SU-DHL-6 (cell line): ENCODE measurements around the gene PNPLA7.

ENCODE experiments used
- H2AFZ ChIP-seq: fragments of 200-600 bp; sonication (generic); 2 replicates; pipeline ENCODE4 v1.6.1; 2014; ENCODE audit warnings: low read depth, mild to moderate bottlenecking, moderate library complexity, mixed read lengths, antibody characterized with exemption, low read length; ENCODE audit not compliant: severe bottlenecking
- H3F3A ChIP-seq: fragments of 200-600 bp; shearing (Covaris generic); 2 replicates; pipeline ENCODE4 v1.6.0; 2016; ENCODE audit warnings: antibody characterized with exemption, mild to moderate bottlenecking; ENCODE audit not compliant: insufficient read depth
- H3K27ac ChIP-seq: fragments of 200-600 bp; sonication (generic); 2 replicates; pipeline ENCODE4 v1.5.1; 2016; ENCODE audit warnings: low read depth, mild to moderate bottlenecking, low read length, moderate library complexity, mixed read lengths
- H3K27me3 ChIP-seq: fragments of 200-600 bp; sonication (generic), shearing (Covaris generic); 2 replicates; pipeline ENCODE4 v1.6.0; 2014; ENCODE audit warnings: mild to moderate bottlenecking, low read length
- H3K36me3 ChIP-seq: fragments of 200-600 bp; sonication (generic); 2 replicates; pipeline ENCODE4 v1.6.1; 2014; ENCODE audit warnings: mild to moderate bottlenecking, low read length, mixed read lengths
- H3K4me2 ChIP-seq: fragments of 300-600, 200-600 bp; shearing (Covaris generic), sonication (generic); 2 replicates; pipeline ENCODE4 v1.6.0; 2014; ENCODE audit warnings: low read length, low read depth, mild to moderate bottlenecking; ENCODE audit not compliant: poor library complexity, severe bottlenecking
- H3K4me3 ChIP-seq: fragments of 200-600 bp; sonication (generic); 2 replicates; pipeline ENCODE4 v1.5.1; 2014; ENCODE audit warnings: antibody characterized with exemption, low read length, mild to moderate bottlenecking, mixed read lengths; ENCODE audit not compliant: insufficient read depth, poor library complexity, severe bottlenecking
- H3K79me2 ChIP-seq: fragments of 200-600 bp; sonication (generic); 2 replicates; pipeline ENCODE4 v1.6.1; 2014; ENCODE audit warnings: mild to moderate bottlenecking, low read length, moderate library complexity; ENCODE audit not compliant: insufficient read depth
- H3K9ac ChIP-seq: fragments of 200-600 bp; sonication (generic); 2 replicates; pipeline ENCODE4 v1.7.0; 2014; ENCODE audit warnings: mild to moderate bottlenecking, low read length
- H3K9me2 ChIP-seq: fragments of 200-600 bp; sonication (generic); replicated peaks from 2 replicates; pipeline ENCODE4 v1.6.1; 2014; ENCODE audit warnings: low read length; ENCODE audit not compliant: insufficient read depth
- H3K9me3 ChIP-seq: fragments of 200-600 bp; sonication (generic); 2 replicates; pipeline ENCODE4 v1.6.1; 2014; ENCODE audit warnings: low read length, mixed read lengths; ENCODE audit not compliant: insufficient read depth
- H4K20me1 ChIP-seq: fragments of 200-600 bp; sonication (generic); 2 replicates; pipeline ENCODE4 v1.6.1; 2014; ENCODE audit warnings: low read depth, mild to moderate bottlenecking, antibody characterized with exemption, low read length, moderate library complexity, mixed read lengths
- CTCF ChIP-seq: fragments of 200-600 bp; sonication (generic); IDR thresholded peaks from one replicate; pipeline ENCODE4 v1.5.1; 2017; ENCODE audit warnings: antibody characterized with exemption, mild to moderate bottlenecking, low read length, moderate library complexity; ENCODE audit not compliant: insufficient read depth, poor library complexity, severe bottlenecking
- EZH2phosphoT487 ChIP-seq: fragments of 200-600 bp; sonication (generic), shearing (Covaris generic); conservative IDR thresholded peaks from 2 replicates; pipeline ENCODE4 v1.6.1; 2018; ENCODE audit warnings: mild to moderate bottlenecking, antibody characterized with exemption, low read length, moderate library complexity, mixed read lengths

The PNPLA7 gene

GRCh38 chr9:137463931-137464290 lies 86.3 kb downstream of the PNPLA7 start:
- Histone ChIP-seq H3K9me2 (no peaks in the 10 kb centered on the region), H4K20me1 (no peaks in the 10 kb centered on the region), H3K27me3 (no peaks in the 10 kb centered on the region), H3K9me3 (no peaks in the 10 kb centered on the region), H3K79me2 (no peaks in the 10 kb centered on the region), H3F3A (no peaks in the 10 kb centered on the region), H3K27ac (no peak overlapping the region), H3K4me3 (no peak overlapping the region), H3K4me2 (no peak overlapping the region), H3K9ac (no peak overlapping the region), H3K36me3 (no peaks in the 10 kb centered on the region), H2AFZ (no peak overlapping the region)
- TF ChIP-seq CTCF (no peak), EZH2phosphoT487 (no peak)

GRCh38 chr9:137462986-137463930 lies 86.9 kb downstream of the PNPLA7 start:
- H3K36me3 ChIP-seq: no peaks in the 10 kb centered on the region
- no peak overlapping the region for H3K27ac ChIP-seq
- H3K79me2 ChIP-seq: no peaks in the 10 kb centered on the region; the same call in 1 of the 2 replicates
- no peaks in the 10 kb centered on the region for H4K20me1 ChIP-seq
- no peaks in the 10 kb centered on the region for H3F3A ChIP-seq
- H3K4me3 ChIP-seq: no peak overlapping the region
- TF ChIP-seq CTCF (no peak), EZH2phosphoT487 (no peak)
- H3K4me2 ChIP-seq: no peak overlapping the region
- H3K9ac ChIP-seq: no peak overlapping the region
- H3K9me2 ChIP-seq: no peaks in the 10 kb centered on the region
- H3K9me3 ChIP-seq: no peaks in the 10 kb centered on the region
- no peak overlapping the region for H2AFZ ChIP-seq
- no peaks in the 10 kb centered on the region for H3K27me3 ChIP-seq

- H3K9ac ChIP-seq: peak overlapping the region; percentile 54
- no peaks in the 10 kb centered on the region for H3K9me2 ChIP-seq
- no peaks in the 10 kb centered on the region for H4K20me1 ChIP-seq
- peak overlapping the region; percentile 35 for H3K4me3 ChIP-seq
- no peaks in the 10 kb centered on the region; the same call in 1 of the 2 replicates for H3K79me2 ChIP-seq
- H3K27me3 ChIP-seq: no peaks in the 10 kb centered on the region
- no peaks in the 10 kb centered on the region for H3K9me3 ChIP-seq
- peak overlapping the region; percentile 57 for H2AFZ ChIP-seq
- H3K4me2 ChIP-seq: peak overlapping the region; percentile 55
- TF ChIP-seq EZH2phosphoT487: no peak
- peak overlapping the region; percentile 72 for H3K27ac ChIP-seq
- H3F3A ChIP-seq: no peaks in the 10 kb centered on the region
- no peaks in the 10 kb centered on the region for H3K36me3 ChIP-seq
Measured at GRCh38 chr9:137462396-137462985, 87.7 kb downstream of the PNPLA7 start.
